HCEC 1CT (cell line): Measurements from ENCODE around the gene MYD88.

Experiments
- DNase-seq: peaks from one replicate; pipeline ENCODE4 v3.0.0-alpha.2; 2017

MYD88 gene

DNA sequence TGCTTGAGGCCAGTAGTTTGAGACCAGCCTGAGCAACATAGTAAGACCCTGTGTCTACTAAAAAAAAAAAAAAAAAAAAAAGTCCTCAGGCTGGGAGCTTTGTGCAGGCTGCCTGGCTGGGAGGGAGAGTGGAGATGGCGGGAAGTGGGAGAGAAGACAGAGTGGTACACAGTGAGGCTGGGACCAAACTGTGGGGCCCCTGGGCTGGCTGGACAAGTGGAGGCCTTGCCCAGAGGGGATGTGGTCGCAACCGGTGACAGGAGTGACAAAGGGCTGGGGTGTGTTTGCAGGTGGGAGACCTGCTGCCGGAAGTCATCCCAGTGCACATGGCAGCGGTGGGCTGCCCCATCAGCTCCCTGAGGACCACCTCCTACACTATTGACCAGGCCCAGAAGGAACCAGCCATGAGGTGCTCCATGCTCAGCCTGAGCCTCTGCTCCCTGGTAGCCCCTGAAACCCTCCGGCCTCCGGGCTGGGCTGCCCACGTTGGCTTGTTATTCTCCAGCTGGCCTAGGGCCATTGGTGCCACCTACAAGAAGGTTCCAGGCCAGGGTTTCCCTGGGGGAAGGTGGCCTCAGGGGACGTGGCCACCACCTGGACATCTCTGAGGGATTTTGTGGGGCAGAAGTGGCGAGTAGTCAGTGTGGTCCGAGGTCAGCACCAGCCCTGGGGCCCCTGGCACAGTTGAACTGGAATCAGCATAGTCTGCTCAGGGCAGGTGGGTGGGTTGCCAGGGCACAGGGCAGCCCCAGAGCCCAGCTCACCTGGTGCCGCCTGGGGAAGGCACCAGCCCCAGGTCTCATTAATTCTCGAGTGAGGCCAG lies 24.2 kb upstream of the MYD88 start:
- DNase-seq, result no peak

- no peak for DNase-seq
Measured at GRCh38 chr3:38114875-38115644, 23.4 kb upstream of the MYD88 start.

GRCh38 chr3:38115645-38116427 lies 22.6 kb upstream of the MYD88 start:
- no peak for DNase-seq

GRCh38 chr3:38116471-38117162 lies 21.8 kb upstream of the MYD88 start:
- no peak for DNase-seq

DNA sequence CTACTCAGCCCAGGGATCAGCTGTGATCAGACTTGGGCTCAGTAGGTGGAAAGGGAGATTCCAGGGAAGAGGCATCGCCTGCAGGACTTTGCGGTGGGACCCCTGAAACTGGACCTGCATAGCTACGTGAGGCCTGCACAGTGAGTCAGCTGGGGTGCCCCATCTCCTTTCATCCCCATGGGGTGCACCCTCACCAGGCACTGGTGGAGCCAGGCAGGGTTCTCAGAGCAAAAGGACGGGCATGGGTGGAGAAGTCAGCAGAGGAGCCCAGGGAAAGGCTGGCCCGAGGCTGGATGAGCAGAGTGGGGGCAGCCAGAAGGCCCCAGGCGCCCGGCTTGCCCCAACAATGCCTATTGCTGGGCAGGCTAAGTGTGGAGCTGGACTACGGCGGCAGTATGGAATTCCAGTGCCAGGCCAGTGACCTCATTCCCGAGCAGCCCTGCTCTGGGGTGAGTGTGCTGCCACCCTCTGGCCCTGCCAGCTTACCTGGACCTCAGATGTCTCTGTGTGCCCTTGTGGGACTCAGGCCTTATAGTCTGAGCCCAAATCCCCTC lies 21.2 kb upstream of the MYD88 start:
- no peak for DNase-seq

DNA sequence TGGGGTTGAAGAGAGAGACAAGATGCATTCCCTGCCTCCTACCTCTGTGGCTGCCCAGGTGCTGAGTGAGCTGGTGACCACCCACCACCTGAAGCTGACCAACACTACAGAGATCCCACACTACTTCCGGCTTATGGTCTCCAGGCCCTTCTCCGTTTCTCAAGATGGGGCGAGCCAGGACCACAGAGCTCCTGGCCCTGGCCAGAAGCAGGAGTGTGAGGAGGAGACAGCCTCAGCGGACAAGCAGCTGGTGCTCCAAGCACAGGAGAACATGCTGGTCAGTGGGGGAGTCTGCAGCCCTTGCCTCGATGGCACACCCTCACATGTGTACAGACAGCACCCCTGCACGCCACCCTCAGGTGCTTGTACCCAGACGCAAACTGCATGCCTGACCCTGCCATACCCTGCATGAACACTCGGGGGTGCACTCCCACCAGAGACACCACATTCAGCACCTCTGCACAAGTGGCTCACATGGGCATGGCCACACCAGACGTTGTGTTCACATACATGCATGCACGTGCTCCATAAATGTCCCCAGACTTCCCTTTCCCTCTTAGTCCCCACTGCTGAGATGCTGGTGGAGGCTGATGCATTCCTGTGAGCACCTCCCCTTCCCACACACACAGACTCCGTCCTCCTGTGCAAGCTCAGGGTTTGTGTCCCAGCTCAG lies 20.6 kb upstream of the MYD88 start:
- peak; percentile 58 for DNase-seq

- DNase-seq, result no peak
Measured at GRCh38 chr3:38118421-38119247, 19.8 kb upstream of the MYD88 start.

DNA sequence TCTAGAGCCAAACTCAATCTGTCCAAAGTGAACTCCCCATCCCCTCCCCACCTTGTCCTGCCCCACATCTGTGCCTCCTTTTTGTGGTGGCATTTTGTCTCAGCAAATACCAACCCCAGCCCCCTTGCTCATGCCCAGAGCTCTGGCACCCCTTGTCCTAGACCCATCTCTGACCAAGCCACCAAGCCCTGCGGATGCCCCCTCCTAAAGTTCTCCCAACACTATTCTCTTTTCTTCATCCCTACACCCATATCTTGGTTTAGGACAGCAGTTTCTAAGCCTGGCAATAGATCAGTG lies 19.3 kb upstream of the MYD88 start:
- DNase-seq, result no peak

- DNase-seq, result no peak
Measured at GRCh38 chr3:38119821-38120692, 18.4 kb upstream of the MYD88 start.

DNA sequence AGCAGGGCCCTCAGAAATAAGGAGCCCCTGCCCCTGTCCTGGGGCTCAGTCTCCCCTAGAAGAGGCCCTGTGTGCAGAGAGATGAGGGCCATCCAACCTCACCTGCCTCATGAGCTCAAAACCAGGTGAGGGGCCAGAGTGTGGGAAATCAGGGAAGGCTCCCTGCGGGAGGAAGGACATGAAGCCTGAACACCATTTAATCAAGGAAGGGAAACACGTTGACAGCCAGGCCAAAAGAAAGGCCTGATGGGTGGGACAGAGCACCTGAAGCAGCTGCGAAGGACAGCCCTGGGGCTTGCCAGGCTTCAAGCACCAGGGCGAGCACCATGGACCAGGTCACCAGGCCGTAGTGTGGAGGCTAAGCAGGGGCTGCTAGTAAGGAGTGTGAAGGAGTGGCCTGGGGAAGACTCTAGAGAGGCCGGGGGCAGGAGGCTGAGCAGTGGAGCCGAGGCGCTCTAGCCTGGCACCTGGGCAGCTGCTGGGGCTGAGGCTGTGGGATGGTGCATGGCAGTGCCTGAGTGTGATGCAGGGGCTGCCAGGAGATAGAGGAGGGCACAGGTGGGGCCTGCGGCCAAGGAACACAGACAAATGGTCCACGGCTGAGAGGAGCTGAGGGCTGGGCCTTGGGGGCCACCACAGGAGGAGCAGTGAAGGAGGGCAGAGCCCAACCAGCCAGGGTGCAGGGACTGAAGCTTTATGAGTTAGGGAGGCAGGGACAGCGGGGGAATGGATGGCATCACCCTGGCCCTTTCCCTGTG lies 17.6 kb upstream of the MYD88 start:
- DNase-seq, result no peak

GRCh38 chr3:38121451-38121831 lies 17.0 kb upstream of the MYD88 start:
- DNase-seq, result no peak

GRCh38 chr3:38121832-38122461 lies 16.5 kb upstream of the MYD88 start:
- no peak for DNase-seq

DNA sequence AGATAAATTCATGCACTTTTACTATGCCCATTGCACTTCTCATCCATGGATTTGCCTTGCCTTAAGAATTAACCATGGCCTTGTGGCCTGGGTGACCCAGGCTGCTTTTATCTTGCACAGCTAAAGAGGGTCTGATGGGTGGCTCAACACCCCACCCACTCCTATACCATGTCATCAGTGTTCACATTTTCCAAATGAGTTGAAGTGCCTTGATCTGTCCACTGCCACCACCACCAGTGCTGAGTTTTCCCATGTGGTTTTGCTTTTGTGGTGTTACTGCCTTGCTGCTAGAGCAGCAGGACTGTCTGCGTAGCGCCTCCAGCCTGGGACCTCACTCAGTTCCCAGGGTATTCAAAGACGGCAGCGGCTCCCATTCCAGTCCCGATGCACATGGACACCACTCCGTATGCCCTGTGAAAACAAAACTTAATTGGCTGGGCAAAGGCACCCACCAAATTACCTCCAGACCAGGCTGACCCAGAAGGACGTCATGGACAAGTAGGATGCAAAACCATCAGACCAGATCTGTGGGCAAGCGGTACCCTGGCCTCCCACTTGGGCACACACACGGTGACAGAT lies 15.7 kb upstream of the MYD88 start:
- no peak for DNase-seq

DNA sequence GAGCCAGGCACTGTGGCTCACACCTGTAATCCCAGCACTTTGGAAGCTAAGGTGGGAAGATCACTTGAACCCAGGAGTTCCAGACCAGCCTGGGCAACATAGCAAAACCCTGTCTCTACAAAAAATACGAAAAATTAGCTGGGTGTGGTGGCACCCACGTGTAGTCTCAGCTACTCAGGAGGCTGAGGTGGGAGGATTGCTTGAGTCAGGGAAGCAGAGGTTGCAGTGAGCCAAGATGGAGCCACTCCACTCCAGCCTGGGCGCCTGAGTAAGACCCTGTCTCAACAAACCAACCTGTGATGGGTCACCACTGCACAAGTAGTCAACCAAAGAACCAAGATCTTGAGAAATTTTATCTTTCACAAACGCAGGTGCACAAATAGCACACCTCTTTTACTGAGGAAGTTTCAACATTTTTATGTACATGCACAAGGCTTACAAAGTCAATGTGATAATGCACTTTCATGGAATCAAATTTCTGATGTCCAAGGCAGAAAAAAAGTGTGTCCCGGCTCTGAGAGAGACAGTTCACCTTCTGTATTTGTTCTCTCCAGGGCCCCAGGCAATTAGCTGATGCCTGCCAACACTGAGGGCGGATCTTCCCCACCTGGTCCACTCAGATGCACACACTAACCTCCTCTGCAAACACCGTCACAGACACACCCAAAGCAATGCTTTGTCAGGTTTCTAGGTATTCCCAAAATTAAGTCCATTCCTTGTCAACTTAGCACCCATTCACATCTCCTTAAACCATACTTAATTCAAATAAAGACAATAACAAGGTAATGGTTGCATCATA lies 13.9 kb upstream of the MYD88 start:
- no peak for DNase-seq

DNA sequence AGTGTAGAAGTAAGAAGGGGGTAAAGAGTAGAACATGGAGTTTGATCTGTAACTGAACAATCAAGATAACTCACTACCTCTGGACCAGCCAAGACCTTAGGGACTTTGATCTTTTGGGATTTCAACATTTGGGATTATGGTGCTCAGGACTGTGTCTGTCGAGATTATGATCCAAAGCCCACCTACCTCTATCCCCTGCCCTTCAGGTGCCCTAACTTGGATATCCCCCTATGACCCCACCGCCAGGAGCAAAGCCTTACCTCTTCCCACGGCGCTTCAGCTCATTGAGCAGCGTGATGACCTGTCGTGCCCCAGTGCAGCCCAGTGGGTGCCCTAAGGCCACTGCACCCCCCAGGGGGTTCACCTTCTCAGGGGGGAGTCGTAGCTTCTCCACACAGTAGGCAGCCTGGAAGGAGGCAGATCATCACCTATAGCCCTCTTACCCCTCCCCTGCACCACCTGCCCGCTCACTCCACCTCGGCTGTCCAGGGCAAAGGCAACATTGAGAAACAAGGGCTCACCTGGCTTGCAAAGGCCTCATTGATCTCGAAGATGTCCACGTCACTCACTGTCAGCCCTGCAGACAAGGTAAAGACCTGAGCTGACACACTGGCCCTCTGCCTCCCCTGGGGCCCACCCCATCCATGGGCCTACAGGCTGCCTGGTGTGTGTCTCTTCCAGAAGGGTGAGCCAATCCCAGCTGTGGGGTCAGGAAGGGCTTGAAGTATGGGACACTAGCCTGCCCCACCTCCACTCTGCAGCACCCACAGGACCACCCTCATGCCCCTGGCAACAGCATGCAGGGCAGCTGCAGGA lies 12.9 kb upstream of the MYD88 start:
- DNase-seq, result no peak

DNA sequence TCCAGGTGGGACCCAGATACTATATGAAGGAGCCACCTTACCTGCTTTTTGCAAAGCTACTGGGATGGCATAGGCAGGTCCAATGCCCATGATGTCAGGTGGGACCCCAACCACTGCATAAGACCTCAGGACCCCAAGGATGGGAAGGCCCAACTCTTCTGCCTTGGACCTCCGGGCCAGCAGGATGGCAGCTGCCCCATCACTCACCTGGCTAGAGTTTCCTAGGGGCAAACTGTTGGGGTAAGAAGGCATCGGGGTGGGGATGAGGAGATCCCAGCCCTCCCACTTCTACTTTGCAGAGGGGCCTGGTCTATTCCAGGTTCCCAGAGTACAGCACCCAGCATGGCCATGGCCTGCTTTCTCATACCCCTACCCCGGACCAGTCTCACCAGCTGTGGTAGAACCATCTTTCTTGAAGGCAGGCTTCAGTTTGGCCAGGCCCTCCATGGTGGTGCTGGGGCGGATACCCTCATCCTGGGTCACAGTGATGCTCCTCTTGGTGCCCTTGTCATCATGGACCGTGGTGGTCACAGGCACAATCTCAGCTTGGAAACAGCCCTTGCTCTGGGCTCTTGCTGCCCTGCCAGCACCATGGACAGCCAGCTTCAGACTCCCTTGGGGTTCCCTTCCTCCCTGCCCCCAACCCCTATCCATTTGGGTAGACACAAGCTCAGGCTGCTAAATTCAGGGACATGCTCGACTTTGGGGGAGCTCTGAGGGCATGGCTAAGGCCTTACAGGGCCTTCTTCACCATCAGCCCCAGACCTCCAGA lies 12.2 kb upstream of the MYD88 start:
- DNase-seq, result no peak
